Measurements from ENCODE around the gene ADAP1.

ADAP1 gene

DNA sequence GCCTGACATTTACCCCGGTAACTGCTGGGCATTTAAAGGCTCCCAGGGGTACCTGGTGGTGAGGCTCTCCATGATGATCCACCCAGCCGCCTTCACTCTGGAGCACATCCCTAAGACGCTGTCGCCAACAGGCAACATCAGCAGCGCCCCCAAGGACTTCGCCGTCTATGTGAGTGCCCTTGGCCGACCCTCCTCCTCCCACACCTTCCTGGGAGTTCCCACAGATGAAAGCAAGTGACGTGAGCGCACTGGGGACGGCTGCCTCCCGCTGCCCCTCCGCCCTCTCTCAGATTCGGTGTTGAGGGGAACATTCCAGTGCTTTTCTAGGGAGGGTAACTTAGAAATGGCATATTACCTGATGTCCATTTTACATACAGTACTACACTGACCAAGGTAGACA, 85.1 kb downstream of the ADAP1 start:
- H3K4me2 ChIP-seq (ENCODE audit: low read length) = no peak overlapping the region
- H4K5ac ChIP-seq (ENCODE audit: low read length) = no peak overlapping the region
- H3K18ac ChIP-seq (ENCODE audit: low read length) = no peak overlapping the region
- H3K27me3 ChIP-seq (ENCODE audit: insufficient read depth, low read length, poor library complexity) = no peaks in the 10 kb centered on the region
- no peak overlapping the region for H2BK15ac ChIP-seq (replicated peaks; ENCODE audit: low read depth)
- no peak overlapping the region for H3K4me3 ChIP-seq (ENCODE audit: low read length)
- no peak overlapping the region for H3K27ac ChIP-seq (ENCODE audit: low read depth, low read length)
- peaks cover 12% of the 10 kb centered on the region for H3K36me3 ChIP-seq (ENCODE audit: control insufficient read depth, insufficient read depth, low read length)
- H3K4me1 ChIP-seq (ENCODE audit: control insufficient read depth, low read depth, low read length) = peaks cover 3% of the 10 kb centered on the region
- H3K9ac ChIP-seq (ENCODE audit: low read length) = no peak overlapping the region
- no CpG with 5 or more reads among the region's 14 CpGs for whole genome bisulfite sequencing (ENCODE audit: extremely low coverage, insufficient coverage, low lambda C conversion rate)
- no peak overlapping the region for H3K23ac ChIP-seq (ENCODE audit: low read length)
- H2AK5ac ChIP-seq (ENCODE audit: low read length) = no peak overlapping the region
- H3K79me2 ChIP-seq (ENCODE audit: control insufficient read depth, insufficient read depth, low read length) = no peaks in the 10 kb centered on the region
- H2BK5ac ChIP-seq (ENCODE audit: low read length) = no peak overlapping the region
- H3K4ac ChIP-seq (ENCODE audit: low read depth, low read length) = no peak overlapping the region
- H3K79me1 ChIP-seq (ENCODE audit: low read length) = no peaks in the 10 kb centered on the region
- no peak for DNase-seq
- H4K8ac ChIP-seq (ENCODE audit: low read depth, low read length) = no peak overlapping the region
- no peak overlapping the region for H2BK120ac ChIP-seq (ENCODE audit: low read depth, low read length)
- no peak overlapping the region for H3K56ac ChIP-seq (ENCODE audit: low read length)

DNA sequence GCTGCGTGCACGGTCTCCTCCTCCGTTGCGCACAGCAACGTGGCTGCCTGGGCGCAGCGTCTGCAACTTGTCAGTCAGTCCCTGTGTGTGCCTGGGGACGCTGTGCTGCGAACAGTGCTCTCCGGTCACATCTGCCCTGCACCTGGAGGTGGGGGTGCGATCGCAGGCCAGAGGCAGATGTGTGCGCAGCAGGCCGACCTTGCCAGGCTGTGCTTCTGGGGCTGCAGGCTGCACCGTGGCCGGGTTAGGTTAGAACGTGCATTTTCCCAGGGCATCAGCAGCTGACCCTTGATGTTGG, 86.3 kb downstream of the ADAP1 start:
- no peaks in the 10 kb centered on the region for H3K4me1 ChIP-seq (ENCODE audit: control insufficient read depth, low read depth, low read length)
- no peak overlapping the region for H3K23ac ChIP-seq (ENCODE audit: low read length)
- no peak overlapping the region for H3K4ac ChIP-seq (ENCODE audit: low read depth, low read length)
- no peak overlapping the region for H3K4me3 ChIP-seq (ENCODE audit: low read length)
- H2AK5ac ChIP-seq (ENCODE audit: low read length) = no peak overlapping the region
- H3K18ac ChIP-seq (ENCODE audit: low read length) = no peak overlapping the region
- H4K5ac ChIP-seq (ENCODE audit: low read length) = no peak overlapping the region
- H2BK5ac ChIP-seq (ENCODE audit: low read length) = no peak overlapping the region
- no peak overlapping the region for H2BK120ac ChIP-seq (ENCODE audit: low read depth, low read length)
- no peak for DNase-seq
- H3K4me2 ChIP-seq (ENCODE audit: low read length) = no peak overlapping the region
- no peak overlapping the region for H3K27ac ChIP-seq (ENCODE audit: low read depth, low read length)
- peaks cover 12% of the 10 kb centered on the region for H3K36me3 ChIP-seq (ENCODE audit: control insufficient read depth, insufficient read depth, low read length)
- H2BK15ac ChIP-seq (replicated peaks; ENCODE audit: low read depth) = no peak overlapping the region
- H3K79me2 ChIP-seq (ENCODE audit: control insufficient read depth, insufficient read depth, low read length) = no peaks in the 10 kb centered on the region
- no peaks in the 10 kb centered on the region for H3K79me1 ChIP-seq (ENCODE audit: low read length)
- no peak overlapping the region for H3K56ac ChIP-seq (ENCODE audit: low read length)
- no CpG with 5 or more reads among the region's 17 CpGs for WGBS (ENCODE audit: extremely low coverage, insufficient coverage, low lambda C conversion rate)
- H3K27me3 ChIP-seq (ENCODE audit: insufficient read depth, low read length, poor library complexity) = no peaks in the 10 kb centered on the region
- H4K8ac ChIP-seq (ENCODE audit: low read depth, low read length) = no peak overlapping the region
- no peak overlapping the region for H3K9ac ChIP-seq (ENCODE audit: low read length)

DNA sequence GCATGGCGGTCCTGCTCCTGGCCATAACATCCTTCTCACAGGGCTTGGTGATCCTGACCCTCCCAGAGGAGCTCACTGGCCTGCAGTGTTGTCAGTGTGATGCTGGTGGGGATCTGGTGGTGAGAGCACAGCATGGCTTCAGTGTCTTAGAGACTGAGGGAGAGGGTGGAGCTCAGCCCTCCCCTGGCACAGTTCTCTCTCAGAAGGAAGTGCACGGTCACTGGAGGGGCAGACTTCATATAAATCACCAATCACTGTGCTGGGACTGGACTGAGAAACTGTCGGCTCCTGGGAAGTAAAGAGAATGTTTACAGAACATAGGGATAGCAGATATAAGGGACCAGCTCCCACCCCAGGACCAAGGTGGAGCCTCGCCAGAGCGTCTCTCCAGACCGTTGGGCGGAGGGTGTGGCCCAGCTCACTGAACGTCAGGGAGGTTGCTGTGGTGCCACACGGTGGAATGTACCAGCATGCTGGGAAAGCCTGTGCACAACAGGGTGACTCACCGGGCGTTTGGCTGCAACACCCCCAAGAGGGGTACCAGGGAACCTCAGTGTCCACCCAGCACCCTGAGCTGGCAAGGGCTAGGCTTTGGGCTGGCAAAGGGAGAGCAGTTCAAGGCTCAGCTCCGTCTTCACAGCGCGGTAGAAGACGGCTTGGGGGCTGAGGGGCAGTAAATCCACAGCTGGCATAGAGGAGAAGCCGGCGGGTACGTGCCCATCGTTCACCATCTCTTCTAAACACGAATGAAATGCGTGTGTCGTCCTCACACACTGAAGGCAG, 86.9 kb downstream of the ADAP1 start:
- no peaks in the 10 kb centered on the region for H3K27me3 ChIP-seq (ENCODE audit: insufficient read depth, low read length, poor library complexity)
- H2AK5ac ChIP-seq (ENCODE audit: low read length) = no peak overlapping the region
- H2BK15ac ChIP-seq (replicated peaks; ENCODE audit: low read depth) = no peak overlapping the region
- H3K4me2 ChIP-seq (ENCODE audit: low read length) = no peak overlapping the region
- H3K4me3 ChIP-seq (ENCODE audit: low read length) = no peak overlapping the region
- no peak overlapping the region for H4K8ac ChIP-seq (ENCODE audit: low read depth, low read length)
- no peak overlapping the region for H3K9ac ChIP-seq (ENCODE audit: low read length)
- no peak overlapping the region for H3K56ac ChIP-seq (ENCODE audit: low read length)
- no peak overlapping the region for H2BK5ac ChIP-seq (ENCODE audit: low read length)
- DNase-seq = no peak
- H2BK120ac ChIP-seq (ENCODE audit: low read depth, low read length) = no peak overlapping the region
- no peak overlapping the region for H3K18ac ChIP-seq (ENCODE audit: low read length)
- H3K4ac ChIP-seq (ENCODE audit: low read depth, low read length) = no peak overlapping the region
- H3K27ac ChIP-seq (ENCODE audit: low read depth, low read length) = no peak overlapping the region
- H4K5ac ChIP-seq (ENCODE audit: low read length) = no peak overlapping the region
- H3K79me1 ChIP-seq (ENCODE audit: low read length) = no peaks in the 10 kb centered on the region
- H3K79me2 ChIP-seq (ENCODE audit: control insufficient read depth, insufficient read depth, low read length) = no peaks in the 10 kb centered on the region
- H3K23ac ChIP-seq (ENCODE audit: low read length) = no peak overlapping the region
- H3K36me3 ChIP-seq (ENCODE audit: control insufficient read depth, insufficient read depth, low read length) = peaks cover 12% of the 10 kb centered on the region
- no CpG with 5 or more reads among the region's 22 CpGs for WGBS (ENCODE audit: extremely low coverage, insufficient coverage, low lambda C conversion rate)
- H3K4me1 ChIP-seq (ENCODE audit: control insufficient read depth, low read depth, low read length) = no peaks in the 10 kb centered on the region

DNA sequence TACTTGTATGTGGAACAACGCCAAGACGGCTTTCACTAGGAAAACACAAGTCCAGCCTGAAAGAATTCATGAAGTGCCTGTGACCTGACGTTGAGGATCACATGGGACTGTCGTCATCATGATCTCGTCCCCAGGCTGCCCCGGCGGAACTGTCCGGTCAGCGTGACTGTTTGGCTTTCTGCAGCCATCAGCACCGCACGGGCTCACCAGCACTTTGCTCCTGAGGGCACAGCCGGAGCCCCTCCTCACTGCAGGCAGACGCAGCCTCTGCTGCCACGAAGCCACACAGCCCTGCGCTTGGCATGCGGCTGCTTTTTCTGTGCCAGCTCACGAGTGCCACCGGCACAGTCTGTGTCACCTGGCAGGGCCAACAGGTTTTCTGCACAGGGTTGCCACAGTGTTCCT, 87.5 kb downstream of the ADAP1 start:
- no peak overlapping the region for H2BK120ac ChIP-seq (ENCODE audit: low read depth, low read length)
- no peak overlapping the region for H3K4ac ChIP-seq (ENCODE audit: low read depth, low read length)
- WGBS (ENCODE audit: extremely low coverage, insufficient coverage, low lambda C conversion rate) = no CpG with 5 or more reads among the region's 18 CpGs
- H3K9ac ChIP-seq (ENCODE audit: low read length) = no peak overlapping the region
- no peak overlapping the region for H4K8ac ChIP-seq (ENCODE audit: low read depth, low read length)
- H3K27ac ChIP-seq (ENCODE audit: low read depth, low read length) = no peak overlapping the region
- no peaks in the 10 kb centered on the region for H3K27me3 ChIP-seq (ENCODE audit: insufficient read depth, low read length, poor library complexity)
- no peak overlapping the region for H3K4me2 ChIP-seq (ENCODE audit: low read length)
- H4K5ac ChIP-seq (ENCODE audit: low read length) = no peak overlapping the region
- H3K79me1 ChIP-seq (ENCODE audit: low read length) = no peaks in the 10 kb centered on the region
- no peak overlapping the region for H3K4me3 ChIP-seq (ENCODE audit: low read length)
- peaks cover 11% of the 10 kb centered on the region for H3K36me3 ChIP-seq (ENCODE audit: control insufficient read depth, insufficient read depth, low read length)
- H3K56ac ChIP-seq (ENCODE audit: low read length) = no peak overlapping the region
- H3K18ac ChIP-seq (ENCODE audit: low read length) = no peak overlapping the region
- H3K4me1 ChIP-seq (ENCODE audit: control insufficient read depth, low read depth, low read length) = no peaks in the 10 kb centered on the region
- no peak overlapping the region for H2AK5ac ChIP-seq (ENCODE audit: low read length)
- H3K79me2 ChIP-seq (ENCODE audit: control insufficient read depth, insufficient read depth, low read length) = no peaks in the 10 kb centered on the region
- H2BK5ac ChIP-seq (ENCODE audit: low read length) = no peak overlapping the region
- no peak for DNase-seq
- no peak overlapping the region for H2BK15ac ChIP-seq (replicated peaks; ENCODE audit: low read depth)
- H3K23ac ChIP-seq (ENCODE audit: low read length) = no peak overlapping the region

DNA sequence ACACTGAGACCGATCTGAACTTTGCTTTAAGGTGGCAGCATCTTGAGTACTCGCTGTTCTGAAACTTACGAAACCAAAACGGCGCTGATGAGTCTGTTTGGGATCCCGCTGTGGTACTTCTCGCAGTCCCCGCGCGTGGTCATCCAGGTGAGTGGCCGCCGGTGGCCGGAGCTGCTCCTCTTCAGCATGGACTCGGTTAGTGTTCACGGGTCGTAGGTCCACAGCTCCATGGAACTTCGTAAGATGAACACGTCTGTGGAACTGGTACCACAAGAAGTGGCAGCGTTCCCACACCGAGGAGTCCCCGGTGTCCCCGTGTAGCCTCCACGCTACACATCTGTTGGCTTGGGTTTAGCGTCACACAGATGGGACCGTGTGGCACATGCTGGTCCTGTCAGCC, 88.6 kb downstream of the ADAP1 start:
- Histone ChIP-seq H4K5ac (ENCODE audit: low read length) (no peak overlapping the region), H3K79me1 (ENCODE audit: low read length) (no peaks in the 10 kb centered on the region), H3K4ac (ENCODE audit: low read depth, low read length) (no peak overlapping the region), H2BK120ac (ENCODE audit: low read depth, low read length) (no peak overlapping the region), H2BK15ac (replicated peaks; ENCODE audit: low read depth) (no peak overlapping the region), H4K8ac (ENCODE audit: low read depth, low read length) (no peak overlapping the region), H2BK5ac (ENCODE audit: low read length) (no peak overlapping the region), H3K36me3 (ENCODE audit: control insufficient read depth, insufficient read depth, low read length) (peaks cover 17% of the 10 kb centered on the region), H3K4me3 (ENCODE audit: low read length) (no peak overlapping the region), H3K18ac (ENCODE audit: low read length) (no peak overlapping the region), H2AK5ac (ENCODE audit: low read length) (no peak overlapping the region), H3K27ac (ENCODE audit: low read depth, low read length) (no peak overlapping the region), H3K4me2 (ENCODE audit: low read length) (no peak overlapping the region), H3K23ac (ENCODE audit: low read length) (no peak overlapping the region), H3K79me2 (ENCODE audit: control insufficient read depth, insufficient read depth, low read length) (no peaks in the 10 kb centered on the region), H3K9ac (ENCODE audit: low read length) (no peak overlapping the region), H3K27me3 (ENCODE audit: insufficient read depth, low read length, poor library complexity) (no peaks in the 10 kb centered on the region), H3K4me1 (ENCODE audit: control insufficient read depth, low read depth, low read length) (no peaks in the 10 kb centered on the region), H3K56ac (ENCODE audit: low read length) (no peak overlapping the region)
- WGBS (ENCODE audit: extremely low coverage, insufficient coverage, low lambda C conversion rate) = no CpG with 5 or more reads among the region's 25 CpGs
- DNase-seq = no peak

DNA sequence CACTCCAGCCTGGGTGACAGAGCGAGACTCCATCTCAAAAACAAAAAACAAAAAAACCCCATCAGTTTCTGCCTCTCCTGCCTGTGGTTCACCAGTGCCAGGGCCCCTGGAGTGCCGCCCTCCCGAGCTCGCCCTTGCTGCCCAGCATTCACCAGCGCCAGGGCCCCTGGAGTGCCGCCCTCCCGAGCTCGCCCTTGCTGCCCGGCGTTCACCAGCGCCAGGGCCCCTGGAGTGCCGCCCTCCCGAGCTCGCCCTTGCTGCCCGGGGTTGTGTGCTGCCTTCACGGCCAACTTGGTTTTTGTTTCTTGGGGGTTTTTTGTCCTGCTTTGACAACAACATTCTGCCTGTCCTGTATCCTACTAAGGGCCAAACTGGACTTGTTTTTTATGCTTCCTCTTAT, 91.4 kb downstream of the ADAP1 start:
- peaks cover 20% of the 10 kb centered on the region for H3K36me3 ChIP-seq (ENCODE audit: control insufficient read depth, insufficient read depth, low read length)
- no peak overlapping the region for H4K5ac ChIP-seq (ENCODE audit: low read length)
- no peak overlapping the region for H3K56ac ChIP-seq (ENCODE audit: low read length)
- no peak overlapping the region for H3K23ac ChIP-seq (ENCODE audit: low read length)
- no peak for DNase-seq
- H3K79me2 ChIP-seq (ENCODE audit: control insufficient read depth, insufficient read depth, low read length) = no peaks in the 10 kb centered on the region
- no peaks in the 10 kb centered on the region for H3K79me1 ChIP-seq (ENCODE audit: low read length)
- H3K4me1 ChIP-seq (ENCODE audit: control insufficient read depth, low read depth, low read length) = no peaks in the 10 kb centered on the region
- no peak overlapping the region for H2BK120ac ChIP-seq (ENCODE audit: low read depth, low read length)
- H3K27ac ChIP-seq (ENCODE audit: low read depth, low read length) = no peak overlapping the region
- no peak overlapping the region for H3K18ac ChIP-seq (ENCODE audit: low read length)
- no peak overlapping the region for H3K4ac ChIP-seq (ENCODE audit: low read depth, low read length)
- no CpG with 5 or more reads among the region's 16 CpGs for WGBS (ENCODE audit: extremely low coverage, insufficient coverage, low lambda C conversion rate)
- H3K4me2 ChIP-seq (ENCODE audit: low read length) = no peak overlapping the region
- H3K27me3 ChIP-seq (ENCODE audit: insufficient read depth, low read length, poor library complexity) = no peaks in the 10 kb centered on the region
- no peak overlapping the region for H2BK15ac ChIP-seq (replicated peaks; ENCODE audit: low read depth)
- H2AK5ac ChIP-seq (ENCODE audit: low read length) = no peak overlapping the region
- no peak overlapping the region for H3K4me3 ChIP-seq (ENCODE audit: low read length)
- no peak overlapping the region for H4K8ac ChIP-seq (ENCODE audit: low read depth, low read length)
- H2BK5ac ChIP-seq (ENCODE audit: low read length) = no peak overlapping the region
- H3K9ac ChIP-seq (ENCODE audit: low read length) = no peak overlapping the region
